ENCODE measurements around the gene OR10V1. TPM values are rescaled to one million over a fixed set of nuclear protein-coding genes. Genes with fewer than 3 reads are reported as not detected.

Gene OR10V1
- total and polyA plus RNA-seq, 11 donors: not detected

DNA sequence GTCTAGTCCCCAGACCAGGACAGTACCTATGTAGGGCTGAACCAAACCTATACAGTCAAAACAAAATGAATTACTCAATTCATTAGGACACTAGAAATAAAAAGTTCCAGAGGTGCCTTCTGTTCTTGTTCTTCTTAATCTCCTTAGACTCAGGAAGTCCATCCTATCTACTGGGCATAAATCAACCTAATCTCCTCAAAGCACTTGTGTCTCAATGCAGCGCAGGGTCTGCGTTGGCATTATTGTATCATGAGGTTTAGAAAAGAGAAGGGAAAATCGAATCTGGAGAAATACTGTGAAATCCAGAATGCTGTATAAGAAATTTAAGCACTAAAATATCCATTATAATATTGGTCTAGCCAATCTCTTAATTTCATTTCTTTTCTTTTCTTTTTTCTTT lies 2.4 kb upstream of the OR10V1 start:
- Histone ChIP-seq H3K27me3 (peaks cover 0 to 8% (median 0%) of the 10 kb centered on the region in 9 donors), H3K9me3 (no peaks in the 10 kb centered on the region), H3K36me3 (no peaks in the 10 kb centered on the region), H3K4me1 (no peaks in the 10 kb centered on the region), H3K27ac (no peak overlapping the region), H3K4me3 (no peak overlapping the region)
- WGBS, 4 donors: 62 to 70% (median 63%) methylated on average over 3 of the region's 3 CpGs
- no peak for DNase-seq
- intact Hi-C loops (cut with DNase I): no loop called here
- no peak for TF ChIP-seq CTCF (IDR thresholded peaks at IDR 0.05)
- no peak for TF ChIP-seq POLR2A (IDR thresholded peaks at IDR 0.05)
- ATAC-seq: no peak

DNA sequence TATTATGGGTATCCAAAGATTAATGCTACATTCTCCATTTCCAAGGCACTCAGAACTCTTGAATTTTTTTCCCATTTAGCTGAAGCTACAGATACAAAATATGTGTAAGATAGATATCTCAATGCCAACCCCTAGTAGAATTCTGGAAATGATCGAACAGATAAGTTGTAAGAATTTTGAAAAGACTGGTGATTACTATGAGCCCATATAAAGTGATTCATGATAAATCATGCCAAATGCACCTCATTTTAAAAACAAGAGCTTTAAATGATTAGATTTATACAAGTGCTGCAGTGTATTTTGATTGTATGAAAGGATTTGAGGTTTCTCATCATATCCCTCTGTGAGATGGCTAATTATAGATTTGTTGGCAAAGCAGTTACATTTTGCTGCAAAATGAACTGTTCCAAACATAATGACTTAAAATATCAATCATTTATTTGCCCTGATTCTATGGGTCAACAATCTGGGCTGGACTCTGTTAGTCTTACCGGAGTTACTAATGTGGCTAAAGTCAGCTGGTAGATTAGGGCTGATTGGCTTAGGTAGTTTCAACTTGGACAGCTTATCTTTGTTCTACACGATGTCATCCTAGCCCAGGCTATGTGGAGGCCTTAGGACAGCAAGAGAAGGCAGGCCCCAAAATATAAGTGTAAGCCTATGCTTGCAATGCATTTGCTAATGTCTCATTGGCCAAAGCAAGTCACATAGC lies 3.4 kb downstream of the OR10V1 start:
- peaks cover 0 to 4% (median 0%) of the 10 kb centered on the region in 9 donors for H3K27me3 ChIP-seq
- no peak for DNase-seq
- 43 to 69% (median 64%) methylated on average over 3 of the region's 3 CpGs for WGBS, 4 donors
- no peak overlapping the region for H3K4me3 ChIP-seq
- no peaks in the 10 kb centered on the region for H3K9me3 ChIP-seq
- intact Hi-C loops (cut with DNase I): no loop called here
- H3K4me1 ChIP-seq: no peaks in the 10 kb centered on the region
- ATAC-seq: no peak
- H3K27ac ChIP-seq: no peak overlapping the region
- H3K36me3 ChIP-seq: no peaks in the 10 kb centered on the region
- no peak for TF ChIP-seq POLR2A (IDR thresholded peaks at IDR 0.05)
- TF ChIP-seq CTCF (IDR thresholded peaks at IDR 0.05): no peak

DNA sequence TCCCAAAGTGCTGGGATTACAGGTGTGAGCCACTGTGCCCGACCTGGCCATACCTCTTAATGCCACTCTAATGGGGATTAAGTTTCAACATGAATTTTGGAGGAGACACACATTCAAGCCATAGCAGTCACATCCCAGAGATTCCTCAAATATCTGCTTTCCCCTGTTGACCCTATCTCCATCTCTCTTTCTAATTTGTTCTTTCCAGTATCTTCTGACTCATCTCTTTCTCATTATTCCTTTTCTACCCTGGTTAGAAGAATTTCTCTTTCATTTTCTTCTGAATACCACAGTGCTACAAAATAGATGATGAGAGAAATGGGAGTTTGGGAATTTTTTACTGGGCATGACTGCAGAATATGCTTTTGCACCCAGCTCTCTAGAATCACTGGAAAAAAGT lies 5.1 kb downstream of the OR10V1 start:
- Histone ChIP-seq H3K4me1 (no peaks in the 10 kb centered on the region), H3K27me3 (peaks cover 0 to 4% (median 0%) of the 10 kb centered on the region in 9 donors), H3K27ac (no peak overlapping the region), H3K36me3 (no peaks in the 10 kb centered on the region), H3K4me3 (no peak overlapping the region), H3K9me3 (no peaks in the 10 kb centered on the region)
- DNase-seq (no peak), ATAC-seq (no peak)
- TF ChIP-seq POLR2A (IDR thresholded peaks at IDR 0.05) (no peak), CTCF (IDR thresholded peaks at IDR 0.05) (no peak)
- intact Hi-C loops (cut with DNase I): no loop called here
- 26 to 65% (median 43%) methylated on average over 1 of the region's 1 CpG for WGBS, 4 donors

- no peak for DNase-seq
- Histone ChIP-seq H3K27ac (no peak overlapping the region), H3K36me3 (no peaks in the 10 kb centered on the region), H3K27me3 (peaks cover 0 to 4% (median 0%) of the 10 kb centered on the region in 9 donors), H3K4me3 (no peak overlapping the region), H3K9me3 (no peaks in the 10 kb centered on the region), H3K4me1 (no peaks in the 10 kb centered on the region)
- intact Hi-C loops (cut with DNase I): no loop called here
- no peak for ATAC-seq
- no peak for TF ChIP-seq CTCF (IDR thresholded peaks at IDR 0.05)
- no peak for TF ChIP-seq POLR2A (IDR thresholded peaks at IDR 0.05)
- WGBS, 4 donors: 78 to 83% (median 81%) methylated on average over 1 of the region's 1 CpG
Measured at GRCh38 chr11:59707371-59707770, 6.3 kb downstream of the OR10V1 start.

Measured in heart left ventricle (tissue), 16 donors.